ENCODE results near the gene ANKRD40CL. TPM values are rescaled to one million over a fixed set of nuclear protein-coding genes. Genes with fewer than 3 reads are reported as not detected.

ANKRD40CL gene
- total RNA-seq, 1 donor from 2014 or later: not detected

- intact Hi-C loops (cut with micrococcal nuclease): no loop called here
Observed at GRCh38 chr17:50790618-50791017, 23.3 kb upstream of the ANKRD40CL start.

- intact Hi-C loops (cut with micrococcal nuclease): no loop called here
Observed at GRCh38 chr17:50787106-50787505, 19.8 kb upstream of the ANKRD40CL start.

GRCh38 chr17:50785946-50786570 lies 18.7 kb upstream of the ANKRD40CL start:
- intact Hi-C loops (cut with micrococcal nuclease): no loop called here

GRCh38 chr17:50785126-50785525 lies 17.8 kb upstream of the ANKRD40CL start:
- intact Hi-C loops (cut with micrococcal nuclease): no loop called here

- intact Hi-C loops (cut with micrococcal nuclease): loop anchor here (1.0 to 5.0 kb wide), 3 partner anchors 58 to 368 kb away; partner anchors contain the start of gene NME1
Observed at GRCh38 chr17:50783905-50784304, 16.6 kb upstream of the ANKRD40CL start.

GRCh38 chr17:50783193-50783660 lies 15.9 kb upstream of the ANKRD40CL start:
- intact Hi-C loops (cut with micrococcal nuclease): loop anchor here (1.0 to 5.0 kb wide), 3 partner anchors 59 to 369 kb away; partner anchors contain the start of gene NME1

GRCh38 chr17:50781167-50781566 lies 13.8 kb upstream of the ANKRD40CL start:
- intact Hi-C loops (cut with micrococcal nuclease): loop anchor here (2.0 to 5.0 kb wide), 2 partner anchors 302 to 371 kb away; partner anchors contain the start of genes NME1 and RSAD1

- intact Hi-C loops (cut with micrococcal nuclease): loop anchor here (2.0 to 5.0 kb wide), 2 partner anchors 301 to 372 kb away; partner anchors contain the start of genes NME1 and RSAD1
Observed at GRCh38 chr17:50779747-50780353, 12.5 kb upstream of the ANKRD40CL start.

GRCh38 chr17:50778988-50779387 lies 11.7 kb upstream of the ANKRD40CL start:
- intact Hi-C loops (cut with micrococcal nuclease): no loop called here

GRCh38 chr17:50778471-50778870 lies 11.2 kb upstream of the ANKRD40CL start:
- intact Hi-C loops (cut with micrococcal nuclease): no loop called here

GRCh38 chr17:50775926-50776325 lies 8.6 kb upstream of the ANKRD40CL start:
- intact Hi-C loops (cut with micrococcal nuclease): no loop called here

GRCh38 chr17:50774225-50774803 lies 7.0 kb upstream of the ANKRD40CL start:
- intact Hi-C loops (cut with micrococcal nuclease): no loop called here

- intact Hi-C loops (cut with micrococcal nuclease): no loop called here
Observed at GRCh38 chr17:50771991-50772785, 4.9 kb upstream of the ANKRD40CL start.

GRCh38 chr17:50770346-50770745 lies 3.0 kb upstream of the ANKRD40CL start:
- intact Hi-C loops (cut with micrococcal nuclease): no loop called here

GRCh38 chr17:50769884-50770283 lies 2.6 kb upstream of the ANKRD40CL start:
- intact Hi-C loops (cut with micrococcal nuclease): no loop called here

- intact Hi-C loops (cut with micrococcal nuclease): no loop called here
Observed at GRCh38 chr17:50768346-50768761, 1.0 kb upstream of the ANKRD40CL start.

- intact Hi-C loops (cut with micrococcal nuclease): no loop called here
Observed at GRCh38 chr17:50767030-50767429, 288 bp downstream of the ANKRD40CL start.

GRCh38 chr17:50766222-50767023 lies 895 bp downstream of the ANKRD40CL start:
- intact Hi-C loops (cut with micrococcal nuclease): no loop called here

- intact Hi-C loops (cut with micrococcal nuclease): no loop called here
Observed at GRCh38 chr17:50765454-50766221, 1.7 kb downstream of the ANKRD40CL start.

- intact Hi-C loops (cut with micrococcal nuclease): no loop called here
Observed at GRCh38 chr17:50764734-50765149, 2.6 kb downstream of the ANKRD40CL start.
